HG02884 (cell line): ENCODE data around the gene RUVBL2.
A peak's percentile ranks its signal among the peaks of the same experiment; 100 is the strongest.

Experiments
- ATAC-seq: cut with Tn5 transposase; IDR thresholded peaks from one replicate; pipeline ENCODE4 v1.9.1; 2021; ENCODE audit warnings: mild to moderate bottlenecking, moderate library complexity; ENCODE audit not compliant: unreplicated experiment

The RUVBL2 gene

GRCh38 chr19:48963371-48964204 lies 30.1 kb upstream of the RUVBL2 start:
- no peak for ATAC-seq

GRCh38 chr19:48964205-48965039 lies 29.3 kb upstream of the RUVBL2 start:
- ATAC-seq, result no peak

GRCh38 chr19:48965040-48965805 lies 28.5 kb upstream of the RUVBL2 start, which contains the start of gene FTL:
Gene FTL (plus strand): TSS chr19:48965309. CDS start chr19:48965508, 199 bp downstream.
- peak; percentile 38 for ATAC-seq

- no peak for ATAC-seq
These were observed 27.7 kb upstream of the RUVBL2 start for GRCh38 chr19:48965806-48966540.

- ATAC-seq, result no peak
These were observed 26.9 kb upstream of the RUVBL2 start for GRCh38 chr19:48966541-48967345.

- ATAC-seq, result no peak
These were observed 26.1 kb upstream of the RUVBL2 start for GRCh38 chr19:48967346-48968178.

- ATAC-seq, result no peak
These were observed 25.5 kb upstream of the RUVBL2 start for GRCh38 chr19:48968179-48968661.

GRCh38 chr19:48968813-48969218 lies 24.9 kb upstream of the RUVBL2 start:
- ATAC-seq, result no peak

- no peak for ATAC-seq
These were observed 24.2 kb upstream of the RUVBL2 start for GRCh38 chr19:48969276-48970138.

- no peak for ATAC-seq
These were observed 23.4 kb upstream of the RUVBL2 start for GRCh38 chr19:48970139-48970766.

- no peak for ATAC-seq
These were observed 22.7 kb upstream of the RUVBL2 start for GRCh38 chr19:48970923-48971395.

- no peak for ATAC-seq
These were observed 17.5 kb upstream of the RUVBL2 start for GRCh38 chr19:48975947-48976847.

- no peak for ATAC-seq
These were observed 16.6 kb upstream of the RUVBL2 start for GRCh38 chr19:48977061-48977460.

GRCh38 chr19:48982280-48982679 lies 11.4 kb upstream of the RUVBL2 start:
- ATAC-seq, result no peak

GRCh38 chr19:48985711-48986110 lies 8.0 kb upstream of the RUVBL2 start:
- ATAC-seq, result no peak

GRCh38 chr19:48986211-48986610 lies 7.5 kb upstream of the RUVBL2 start:
- ATAC-seq, result no peak
